ENCODE data around the gene SPATA2L.

DNA sequence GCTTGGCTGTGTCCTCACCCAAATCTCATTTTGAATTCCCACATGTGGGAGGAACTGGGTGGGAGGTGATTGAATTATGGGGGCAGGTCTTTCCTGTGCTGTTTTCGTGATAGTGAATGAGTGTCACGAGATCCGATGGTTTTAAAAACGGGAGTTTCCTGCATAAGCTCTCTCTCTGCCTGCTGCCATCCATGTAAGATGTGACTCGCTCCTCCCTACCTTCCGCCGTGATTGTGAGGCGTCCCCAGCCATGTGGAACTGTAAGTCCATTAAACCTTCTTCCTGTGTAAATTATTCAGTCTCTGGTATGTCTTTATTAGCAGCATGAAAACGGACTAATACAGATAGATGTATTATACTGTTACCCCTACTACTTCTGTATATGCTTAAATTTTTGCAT lies 40.3 kb downstream of the SPATA2L start:
- TF ChIP-seq ZNF207 (IDR thresholded peaks at IDR 0.05; ENCODE audit: borderline replicate concordance) (no peak), ZNF24 (IDR thresholded peaks at IDR 0.05) (no peak), BRCA1 (IDR thresholded peaks at IDR 0.05; ENCODE audit: low read depth, low read length) (no peak), JUND (IDR thresholded peaks at IDR 0.05; ENCODE audit: low read depth, low read length) (no peak), SMAD1 (IDR thresholded peaks at IDR 0.05; ENCODE audit: low read depth, partially characterized antibody) (no peak), EP300 (IDR thresholded peaks at IDR 0.05; ENCODE audit: borderline replicate concordance in 1 of 2, control insufficient read depth in 1 of 2, low read depth in 2 of 2, low read length in 2 of 2) (no peak), KDM1A (IDR thresholded peaks at IDR 0.05; ENCODE audit: borderline replicate concordance) (no peak), CBFB (IDR thresholded peaks at IDR 0.05; ENCODE audit: low read depth) (no peak), IKZF1 (conservative IDR thresholded peaks at IDR 0.05) (no peak), EZH2 (IDR thresholded peaks at IDR 0.05; ENCODE audit: borderline replicate concordance, control insufficient read depth, low read depth, low read length) (no peak)
- TF ChIP-seq, protein P1, sequence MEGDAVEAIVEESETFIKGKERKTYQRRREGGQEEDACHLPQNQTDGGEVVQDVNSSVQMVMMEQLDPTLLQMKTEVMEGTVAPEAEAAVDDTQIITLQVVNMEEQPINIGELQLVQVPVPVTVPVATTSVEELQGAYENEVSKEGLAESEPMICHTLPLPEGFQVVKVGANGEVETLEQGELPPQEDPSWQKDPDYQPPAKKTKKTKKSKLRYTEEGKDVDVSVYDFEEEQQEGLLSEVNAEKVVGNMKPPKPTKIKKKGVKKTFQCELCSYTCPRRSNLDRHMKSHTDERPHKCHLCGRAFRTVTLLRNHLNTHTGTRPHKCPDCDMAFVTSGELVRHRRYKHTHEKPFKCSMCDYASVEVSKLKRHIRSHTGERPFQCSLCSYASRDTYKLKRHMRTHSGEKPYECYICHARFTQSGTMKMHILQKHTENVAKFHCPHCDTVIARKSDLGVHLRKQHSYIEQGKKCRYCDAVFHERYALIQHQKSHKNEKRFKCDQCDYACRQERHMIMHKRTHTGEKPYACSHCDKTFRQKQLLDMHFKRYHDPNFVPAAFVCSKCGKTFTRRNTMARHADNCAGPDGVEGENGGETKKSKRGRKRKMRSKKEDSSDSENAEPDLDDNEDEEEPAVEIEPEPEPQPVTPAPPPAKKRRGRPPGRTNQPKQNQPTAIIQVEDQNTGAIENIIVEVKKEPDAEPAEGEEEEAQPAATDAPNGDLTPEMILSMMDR (IDR thresholded peaks at IDR 0.05 in 2 of 3, conservative IDR thresholded peaks at IDR 0.05 in 1 of 3; ENCODE audit: control insufficient read depth in 2 of 3, extremely low read depth in 1 of 3, insufficient read depth in 1 of 3, low read depth in 3 of 3, low read length in 3 of 3), result no peak
